WTC11 (cell line): ENCODE results near the gene ISOC2. TPM values are rescaled to one million over a fixed set of nuclear protein-coding genes. Genes with fewer than 3 reads are reported as not detected.

Source experiments
- CREB1 ChIP-seq: sonication (generic); formaldehyde crosslinking; IDR thresholded peaks from 2 replicates; pipeline ENCODE4 v1.8.0; 2023; ENCODE audit warnings: mild to moderate bottlenecking, missing genetic modification reagents
- ETV6 ChIP-seq: sonication (generic); formaldehyde crosslinking; IDR thresholded peaks from 2 replicates; pipeline ENCODE4 v1.8.1; 2022; ENCODE audit warnings: mild to moderate bottlenecking, missing genetic modification reagents
- ZNF671 ChIP-seq: fragments of 250-450 bp; sonication (Bioruptor Pico); IDR thresholded peaks from 2 replicates; pipeline ENCODE4 v1.8.0; 2021; ENCODE audit warnings: mild to moderate bottlenecking
- total RNA-seq: library from RNA; stranded (reverse); gene quantifications from 3 replicates; pipeline ENCODE4 v1.2.3, GENCODE V29; 2021
- TF ChIP-seq, protein P1 (sequence below): sonication (generic); formaldehyde crosslinking; IDR thresholded peaks from 2 replicates; pipeline ENCODE4 v1.8.0; 2023; ENCODE audit warnings: mild to moderate bottlenecking, missing genetic modification reagents
- TF ChIP-seq, protein P2 (sequence below): sonication (generic); formaldehyde crosslinking; IDR thresholded peaks from 2 replicates; pipeline ENCODE4 v1.8.1; 2023; ENCODE audit warnings: mild to moderate bottlenecking, missing genetic modification reagents, borderline replicate concordance
- TF ChIP-seq, protein P3 (sequence below): sonication (generic); formaldehyde crosslinking; IDR thresholded peaks from 2 replicates; pipeline ENCODE4 v1.8.0; 2022; ENCODE audit warnings: missing genetic modification reagents

ISOC2 gene
- total RNA-seq, 1 experiment from 2014 or later: 96.3 TPM

DNA sequence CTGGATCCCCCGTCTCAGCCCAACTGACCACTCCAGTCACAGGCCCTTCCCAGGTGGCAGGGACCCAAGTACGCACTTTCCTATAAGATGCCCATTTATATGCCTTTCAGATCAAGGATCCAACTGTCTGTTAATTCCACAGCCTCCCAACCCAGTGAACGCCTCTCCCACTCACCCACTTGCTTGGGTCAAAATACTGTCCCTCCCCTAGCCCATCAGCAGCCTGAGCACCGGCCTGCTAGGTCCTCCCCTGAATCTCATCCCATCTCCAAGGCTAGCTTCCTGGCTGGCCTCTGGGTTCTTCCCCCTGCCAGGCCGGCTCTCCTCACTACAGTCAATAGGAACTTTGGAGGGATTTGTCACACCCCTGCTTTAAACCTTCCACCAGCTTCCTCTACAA lies 55.8 kb downstream of the ISOC2 start (continued):
- TF ChIP-seq, protein P1, sequence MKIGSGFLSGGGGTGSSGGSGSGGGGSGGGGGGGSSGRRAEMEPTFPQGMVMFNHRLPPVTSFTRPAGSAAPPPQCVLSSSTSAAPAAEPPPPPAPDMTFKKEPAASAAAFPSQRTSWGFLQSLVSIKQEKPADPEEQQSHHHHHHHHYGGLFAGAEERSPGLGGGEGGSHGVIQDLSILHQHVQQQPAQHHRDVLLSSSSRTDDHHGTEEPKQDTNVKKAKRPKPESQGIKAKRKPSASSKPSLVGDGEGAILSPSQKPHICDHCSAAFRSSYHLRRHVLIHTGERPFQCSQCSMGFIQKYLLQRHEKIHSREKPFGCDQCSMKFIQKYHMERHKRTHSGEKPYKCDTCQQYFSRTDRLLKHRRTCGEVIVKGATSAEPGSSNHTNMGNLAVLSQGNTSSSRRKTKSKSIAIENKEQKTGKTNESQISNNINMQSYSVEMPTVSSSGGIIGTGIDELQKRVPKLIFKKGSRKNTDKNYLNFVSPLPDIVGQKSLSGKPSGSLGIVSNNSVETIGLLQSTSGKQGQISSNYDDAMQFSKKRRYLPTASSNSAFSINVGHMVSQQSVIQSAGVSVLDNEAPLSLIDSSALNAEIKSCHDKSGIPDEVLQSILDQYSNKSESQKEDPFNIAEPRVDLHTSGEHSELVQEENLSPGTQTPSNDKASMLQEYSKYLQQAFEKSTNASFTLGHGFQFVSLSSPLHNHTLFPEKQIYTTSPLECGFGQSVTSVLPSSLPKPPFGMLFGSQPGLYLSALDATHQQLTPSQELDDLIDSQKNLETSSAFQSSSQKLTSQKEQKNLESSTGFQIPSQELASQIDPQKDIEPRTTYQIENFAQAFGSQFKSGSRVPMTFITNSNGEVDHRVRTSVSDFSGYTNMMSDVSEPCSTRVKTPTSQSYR (CRISPR knock-in tag): no peak
- TF ChIP-seq, protein P2, sequence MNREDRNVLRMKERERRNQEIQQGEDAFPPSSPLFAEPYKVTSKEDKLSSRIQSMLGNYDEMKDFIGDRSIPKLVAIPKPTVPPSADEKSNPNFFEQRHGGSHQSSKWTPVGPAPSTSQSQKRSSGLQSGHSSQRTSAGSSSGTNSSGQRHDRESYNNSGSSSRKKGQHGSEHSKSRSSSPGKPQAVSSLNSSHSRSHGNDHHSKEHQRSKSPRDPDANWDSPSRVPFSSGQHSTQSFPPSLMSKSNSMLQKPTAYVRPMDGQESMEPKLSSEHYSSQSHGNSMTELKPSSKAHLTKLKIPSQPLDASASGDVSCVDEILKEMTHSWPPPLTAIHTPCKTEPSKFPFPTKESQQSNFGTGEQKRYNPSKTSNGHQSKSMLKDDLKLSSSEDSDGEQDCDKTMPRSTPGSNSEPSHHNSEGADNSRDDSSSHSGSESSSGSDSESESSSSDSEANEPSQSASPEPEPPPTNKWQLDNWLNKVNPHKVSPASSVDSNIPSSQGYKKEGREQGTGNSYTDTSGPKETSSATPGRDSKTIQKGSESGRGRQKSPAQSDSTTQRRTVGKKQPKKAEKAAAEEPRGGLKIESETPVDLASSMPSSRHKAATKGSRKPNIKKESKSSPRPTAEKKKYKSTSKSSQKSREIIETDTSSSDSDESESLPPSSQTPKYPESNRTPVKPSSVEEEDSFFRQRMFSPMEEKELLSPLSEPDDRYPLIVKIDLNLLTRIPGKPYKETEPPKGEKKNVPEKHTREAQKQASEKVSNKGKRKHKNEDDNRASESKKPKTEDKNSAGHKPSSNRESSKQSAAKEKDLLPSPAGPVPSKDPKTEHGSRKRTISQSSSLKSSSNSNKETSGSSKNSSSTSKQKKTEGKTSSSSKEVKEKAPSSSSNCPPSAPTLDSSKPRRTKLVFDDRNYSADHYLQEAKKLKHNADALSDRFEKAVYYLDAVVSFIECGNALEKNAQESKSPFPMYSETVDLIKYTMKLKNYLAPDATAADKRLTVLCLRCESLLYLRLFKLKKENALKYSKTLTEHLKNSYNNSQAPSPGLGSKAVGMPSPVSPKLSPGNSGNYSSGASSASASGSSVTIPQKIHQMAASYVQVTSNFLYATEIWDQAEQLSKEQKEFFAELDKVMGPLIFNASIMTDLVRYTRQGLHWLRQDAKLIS (CRISPR knock-in tag): no peak
- no peak for TF ChIP-seq ETV6 (CRISPR knock-in tag)
- TF ChIP-seq ZNF671 (CRISPR knock-in tag): no peak
- TF ChIP-seq, protein P3, sequence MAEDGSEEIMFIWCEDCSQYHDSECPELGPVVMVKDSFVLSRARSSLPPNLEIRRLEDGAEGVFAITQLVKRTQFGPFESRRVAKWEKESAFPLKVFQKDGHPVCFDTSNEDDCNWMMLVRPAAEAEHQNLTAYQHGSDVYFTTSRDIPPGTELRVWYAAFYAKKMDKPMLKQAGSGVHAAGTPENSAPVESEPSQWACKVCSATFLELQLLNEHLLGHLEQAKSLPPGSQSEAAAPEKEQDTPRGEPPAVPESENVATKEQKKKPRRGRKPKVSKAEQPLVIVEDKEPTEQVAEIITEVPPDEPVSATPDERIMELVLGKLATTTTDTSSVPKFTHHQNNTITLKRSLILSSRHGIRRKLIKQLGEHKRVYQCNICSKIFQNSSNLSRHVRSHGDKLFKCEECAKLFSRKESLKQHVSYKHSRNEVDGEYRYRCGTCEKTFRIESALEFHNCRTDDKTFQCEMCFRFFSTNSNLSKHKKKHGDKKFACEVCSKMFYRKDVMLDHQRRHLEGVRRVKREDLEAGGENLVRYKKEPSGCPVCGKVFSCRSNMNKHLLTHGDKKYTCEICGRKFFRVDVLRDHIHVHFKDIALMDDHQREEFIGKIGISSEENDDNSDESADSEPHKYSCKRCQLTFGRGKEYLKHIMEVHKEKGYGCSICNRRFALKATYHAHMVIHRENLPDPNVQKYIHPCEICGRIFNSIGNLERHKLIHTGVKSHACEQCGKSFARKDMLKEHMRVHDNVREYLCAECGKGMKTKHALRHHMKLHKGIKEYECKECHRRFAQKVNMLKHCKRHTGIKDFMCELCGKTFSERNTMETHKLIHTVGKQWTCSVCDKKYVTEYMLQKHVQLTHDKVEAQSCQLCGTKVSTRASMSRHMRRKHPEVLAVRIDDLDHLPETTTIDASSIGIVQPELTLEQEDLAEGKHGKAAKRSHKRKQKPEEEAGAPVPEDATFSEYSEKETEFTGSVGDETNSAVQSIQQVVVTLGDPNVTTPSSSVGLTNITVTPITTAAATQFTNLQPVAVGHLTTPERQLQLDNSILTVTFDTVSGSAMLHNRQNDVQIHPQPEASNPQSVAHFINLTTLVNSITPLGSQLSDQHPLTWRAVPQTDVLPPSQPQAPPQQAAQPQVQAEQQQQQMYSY: no peak
- no peak for TF ChIP-seq CREB1 (CRISPR knock-in tag)

Other genes starting within 250 kb of the ISOC2 start
- 3.5 to 4.2 TPM (median 4.1 TPM) in 3 replicates for gene TMEM86B, start 232.9 kb downstream of the ISOC2 start, total RNA-seq
- gene PPP6R1, start 202.6 kb downstream of the ISOC2 start, total RNA-seq: 78.4 to 91.8 TPM (median 83.2 TPM) in 3 replicates
- 57.1 to 65.2 TPM (median 60.9 TPM) in 3 replicates for gene HSPBP1, start 181.5 kb downstream of the ISOC2 start, total RNA-seq
- 49.2 to 52.4 TPM (median 49.7 TPM) in 3 replicates for gene BRSK1, start 177.6 kb downstream of the ISOC2 start, total RNA-seq
- 0.44 to 0.50 TPM in 2 of 3 replicates, not detected in the other for gene TMEM150B, start 136.3 kb downstream of the ISOC2 start, total RNA-seq
- gene KMT5C, start 121.8 kb downstream of the ISOC2 start, total RNA-seq: 49.1 to 63.1 TPM (median 52.3 TPM) in 3 replicates
- gene COX6B2, start 106.9 kb downstream of the ISOC2 start, total RNA-seq: 4.1 to 8.0 TPM (median 4.3 TPM) in 3 replicates
- gene GARIN5B, start 98.4 kb downstream of the ISOC2 start, total RNA-seq: 0.07 to 0.09 TPM in 2 of 3 replicates, not detected in the other
- 1.2 to 1.8 TPM (median 1.6 TPM) in 3 replicates for gene IL11, start 91.2 kb downstream of the ISOC2 start, total RNA-seq
- 0.33 to 2.6 TPM (median 0.82 TPM) in 3 replicates for gene TMEM190, start 84.8 kb downstream of the ISOC2 start, total RNA-seq
- 5.8 to 8.3 TPM (median 6.5 TPM) in 3 replicates for gene TMEM238, start 77.3 kb downstream of the ISOC2 start, total RNA-seq
- 2,505 to 2,895 TPM (median 2,837 TPM) in 3 replicates for gene RPL28, start 75.7 kb downstream of the ISOC2 start, total RNA-seq
- 442 to 516 TPM (median 467 TPM) in 3 replicates for gene UBE2S, start 53.9 kb downstream of the ISOC2 start, total RNA-seq
- 0.79 to 0.94 TPM (median 0.87 TPM) in 3 replicates for gene SHISA7, start 18.3 kb downstream of the ISOC2 start, total RNA-seq
- gene C19orf85, start 3.1 kb upstream of the ISOC2 start, total RNA-seq: 2.1 to 2.5 TPM (median 2.2 TPM) in 3 replicates
- gene ZNF628, start 15.0 kb upstream of the ISOC2 start, total RNA-seq: 14.0 to 23.6 TPM (median 17.8 TPM) in 3 replicates
- 71.9 to 87.7 TPM (median 74.8 TPM) in 3 replicates for gene NAT14, start 23.5 kb upstream of the ISOC2 start, total RNA-seq
- gene SSC5D, start 26.8 kb upstream of the ISOC2 start, total RNA-seq: 1.8 to 2.9 TPM (median 2.5 TPM) in 3 replicates
- 5.2 to 6.4 TPM (median 5.8 TPM) in 3 replicates for gene SBK2, start 75.5 kb upstream of the ISOC2 start, total RNA-seq
- gene SBK3, start 83.9 kb upstream of the ISOC2 start, total RNA-seq: 0.90 to 1.3 TPM (median 1.1 TPM) in 3 replicates
- 29.7 to 30.4 TPM (median 30.0 TPM) in 3 replicates for gene ZNF579, start 119.2 kb upstream of the ISOC2 start, total RNA-seq
- gene FIZ1, start 137.9 kb upstream of the ISOC2 start, total RNA-seq: 20.1 to 22.7 TPM (median 20.6 TPM) in 3 replicates
- 5.5 to 6.3 TPM (median 5.5 TPM) in 3 replicates for gene ZNF524, start 138.6 kb upstream of the ISOC2 start, total RNA-seq
- gene ZNF865, start 144.0 kb upstream of the ISOC2 start, total RNA-seq: 18.5 to 21.7 TPM (median 19.0 TPM) in 3 replicates
- 9.9 to 12.1 TPM (median 11.4 TPM) in 3 replicates for gene ZNF784, start 162.9 kb upstream of the ISOC2 start, total RNA-seq
- 31.3 to 33.5 TPM (median 32.0 TPM) in 3 replicates for gene ZNF580, start 179.4 kb upstream of the ISOC2 start, total RNA-seq
- 94.6 to 100 TPM (median 99.5 TPM) in 3 replicates for gene ZNF581, start 182.0 kb upstream of the ISOC2 start, total RNA-seq
- gene CCDC106, start 186.6 kb upstream of the ISOC2 start, total RNA-seq: 21.1 to 24.8 TPM (median 24.8 TPM) in 3 replicates
- 249 to 302 TPM (median 249 TPM) in 3 replicates for gene U2AF2, start 193.4 kb upstream of the ISOC2 start, total RNA-seq
- gene EPN1, start 213.6 kb upstream of the ISOC2 start, total RNA-seq: 227 to 234 TPM (median 227 TPM) in 3 replicates